Measurements from ENCODE around the gene RAB4A. TPM values are rescaled to one million over a fixed set of nuclear protein-coding genes. Genes with fewer than 3 reads are reported as not detected.

Gene RAB4A
- total and polyA plus RNA-seq, 2 of the 13 experiments (the other 11 are each of a cell fraction or from before 2014, with no cell fraction given): 56.0 to 80.1 TPM

GRCh38 chr1:229342656-229343569, 72.0 kb downstream of the RAB4A start, which contains the start of gene CCSAP (continued):
- TF ChIP-seq ZNF737 (CRISPR knock-in tag; IDR thresholded peaks at IDR 0.05; ENCODE audit: borderline replicate concordance) (no peak), MYC (CRISPR knock-in tag; IDR thresholded peaks at IDR 0.05; ENCODE audit: borderline replicate concordance) (peak; percentile 69; the same call in 1 of the 2 replicates), ZNF264 (CRISPR knock-in tag; IDR thresholded peaks at IDR 0.05) (no peak), ZBTB8A (CRISPR knock-in tag; IDR thresholded peaks at IDR 0.05; ENCODE audit: borderline replicate concordance, low read depth) (no peak), NCOA5 (CRISPR knock-in tag; IDR thresholded peaks at IDR 0.05) (no peak), ETV5 (CRISPR knock-in tag; IDR thresholded peaks at IDR 0.05; ENCODE audit: borderline replicate concordance) (no peak), ATF3 (CRISPR knock-in tag; IDR thresholded peaks at IDR 0.05) (no peak), CBX2 (IDR thresholded peaks at IDR 0.05; ENCODE audit: low read depth, low read length) (no peak), CBX2 (CRISPR knock-in tag; IDR thresholded peaks at IDR 0.05; ENCODE audit: low read depth) (no peak), YEATS2 (CRISPR knock-in tag; IDR thresholded peaks at IDR 0.05; ENCODE audit: borderline replicate concordance) (no peak), SNAPC2 (CRISPR knock-in tag; IDR thresholded peaks at IDR 0.05) (no peak), ZSCAN22 (CRISPR knock-in tag; IDR thresholded peaks at IDR 0.05) (no peak), ZNF691 (CRISPR knock-in tag; IDR thresholded peaks at IDR 0.05; ENCODE audit: borderline replicate concordance, low read depth) (no peak), CAMTA2 (CRISPR knock-in tag; IDR thresholded peaks at IDR 0.05; ENCODE audit: borderline replicate concordance) (peak; percentile 79; the same call in 1 of the 2 replicates), ZNF3 (CRISPR knock-in tag; IDR thresholded peaks at IDR 0.05) (no peak), ZNF747 (CRISPR knock-in tag; IDR thresholded peaks at IDR 0.05; ENCODE audit: borderline replicate concordance) (no peak; the same call in 1 of the 2 replicates), ZBTB37 (CRISPR knock-in tag; IDR thresholded peaks at IDR 0.05) (no peak), ZNF138 (CRISPR knock-in tag; IDR thresholded peaks at IDR 0.05; ENCODE audit: low read depth) (no peak), NFKBIZ (CRISPR knock-in tag; IDR thresholded peaks at IDR 0.05) (no peak), ZNF572 (CRISPR knock-in tag; IDR thresholded peaks at IDR 0.05) (no peak), ZFP90 (CRISPR knock-in tag; IDR thresholded peaks at IDR 0.05; ENCODE audit: borderline replicate concordance) (no peak), ZNF598 (CRISPR knock-in tag; IDR thresholded peaks at IDR 0.05; ENCODE audit: borderline replicate concordance) (no peak), THAP11 (CRISPR knock-in tag; IDR thresholded peaks at IDR 0.05) (peak; percentile 33; the same call in 1 of the 2 replicates), CBFB (CRISPR knock-in tag; IDR thresholded peaks at IDR 0.05) (no peak), SP5 (CRISPR knock-in tag; IDR thresholded peaks at IDR 0.05; ENCODE audit: borderline replicate concordance, low read depth) (peak; percentile 29; the same call in 1 of the 2 replicates), ZNF263 (CRISPR knock-in tag; IDR thresholded peaks at IDR 0.05) (no peak), PLRG1 (conservative IDR thresholded peaks at IDR 0.05) (no peak), ZNF124 (CRISPR knock-in tag; IDR thresholded peaks at IDR 0.05) (0 out of 2 replicates have a peak, but pooled peaks have one; percentile 13), ZFAT (CRISPR knock-in tag; conservative IDR thresholded peaks at IDR 0.05) (no peak), ZNF484 (CRISPR knock-in tag; IDR thresholded peaks at IDR 0.05; ENCODE audit: borderline replicate concordance, low read depth) (no peak), ZMYM2 (CRISPR knock-in tag; IDR thresholded peaks at IDR 0.05) (no peak)

All from HepG2 (cell line).